ENCODE results near the gene GPR61.

GPR61 gene

GRCh38 chr1:109521002-109521951, 18.4 kb upstream of the GPR61 start:
- TF ChIP-seq, protein P1, sequence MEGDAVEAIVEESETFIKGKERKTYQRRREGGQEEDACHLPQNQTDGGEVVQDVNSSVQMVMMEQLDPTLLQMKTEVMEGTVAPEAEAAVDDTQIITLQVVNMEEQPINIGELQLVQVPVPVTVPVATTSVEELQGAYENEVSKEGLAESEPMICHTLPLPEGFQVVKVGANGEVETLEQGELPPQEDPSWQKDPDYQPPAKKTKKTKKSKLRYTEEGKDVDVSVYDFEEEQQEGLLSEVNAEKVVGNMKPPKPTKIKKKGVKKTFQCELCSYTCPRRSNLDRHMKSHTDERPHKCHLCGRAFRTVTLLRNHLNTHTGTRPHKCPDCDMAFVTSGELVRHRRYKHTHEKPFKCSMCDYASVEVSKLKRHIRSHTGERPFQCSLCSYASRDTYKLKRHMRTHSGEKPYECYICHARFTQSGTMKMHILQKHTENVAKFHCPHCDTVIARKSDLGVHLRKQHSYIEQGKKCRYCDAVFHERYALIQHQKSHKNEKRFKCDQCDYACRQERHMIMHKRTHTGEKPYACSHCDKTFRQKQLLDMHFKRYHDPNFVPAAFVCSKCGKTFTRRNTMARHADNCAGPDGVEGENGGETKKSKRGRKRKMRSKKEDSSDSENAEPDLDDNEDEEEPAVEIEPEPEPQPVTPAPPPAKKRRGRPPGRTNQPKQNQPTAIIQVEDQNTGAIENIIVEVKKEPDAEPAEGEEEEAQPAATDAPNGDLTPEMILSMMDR (IDR thresholded peaks at IDR 0.05; ENCODE audit: insufficient read depth, missing control alignments): no peak
- FAIRE-seq (no peak), DNase-seq (ENCODE audit: insufficient read length, low spot score) (no peak)

DNA sequence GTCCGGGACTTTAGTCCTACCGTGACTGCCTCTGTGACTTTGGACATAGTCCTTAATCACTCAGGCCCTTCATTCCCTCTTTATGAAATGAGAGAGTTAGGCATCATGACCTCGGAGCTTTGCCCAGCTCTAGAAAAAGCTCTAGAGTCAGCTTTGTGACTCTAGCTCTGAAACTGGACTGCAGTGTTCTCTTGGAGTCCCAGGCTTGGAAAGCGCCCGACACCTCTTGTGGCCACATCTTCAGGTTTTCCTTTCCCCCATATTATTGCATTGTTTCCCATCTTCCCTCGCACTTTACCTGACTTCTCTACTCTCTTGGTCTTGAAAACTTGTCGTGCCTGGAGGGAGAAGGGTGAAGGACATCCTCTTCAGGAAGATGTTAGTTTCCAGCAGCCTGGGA, 17.6 kb upstream of the GPR61 start:
- DNase-seq (ENCODE audit: insufficient read length, low spot score) (no peak), FAIRE-seq (no peak)
- TF ChIP-seq, protein P1 (IDR thresholded peaks at IDR 0.05; ENCODE audit: insufficient read depth, missing control alignments): no peak

DNA sequence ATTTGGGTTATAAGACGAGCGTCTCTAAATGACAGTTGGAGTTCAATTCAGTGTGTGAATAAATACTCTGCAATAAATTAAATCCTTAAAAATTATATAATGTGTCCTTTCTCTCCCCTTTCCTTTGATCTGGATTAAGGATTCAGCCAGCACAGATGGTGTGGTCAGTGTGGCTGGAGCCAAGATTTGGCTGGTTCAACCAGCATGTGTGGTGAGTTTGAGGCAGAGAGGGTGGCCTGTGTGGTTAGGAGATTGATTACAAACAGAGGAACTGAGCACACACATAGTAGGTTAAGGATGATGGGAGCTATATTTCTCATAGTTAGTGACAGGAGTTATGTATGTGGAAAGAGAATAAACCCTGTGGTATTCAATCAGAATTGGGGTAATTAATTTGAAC, 16.0 kb upstream of the GPR61 start:
- DNase-seq (ENCODE audit: insufficient read length, low spot score): no peak
- FAIRE-seq: no peak
- TF ChIP-seq, protein P1 (IDR thresholded peaks at IDR 0.05; ENCODE audit: insufficient read depth, missing control alignments): no peak

DNA sequence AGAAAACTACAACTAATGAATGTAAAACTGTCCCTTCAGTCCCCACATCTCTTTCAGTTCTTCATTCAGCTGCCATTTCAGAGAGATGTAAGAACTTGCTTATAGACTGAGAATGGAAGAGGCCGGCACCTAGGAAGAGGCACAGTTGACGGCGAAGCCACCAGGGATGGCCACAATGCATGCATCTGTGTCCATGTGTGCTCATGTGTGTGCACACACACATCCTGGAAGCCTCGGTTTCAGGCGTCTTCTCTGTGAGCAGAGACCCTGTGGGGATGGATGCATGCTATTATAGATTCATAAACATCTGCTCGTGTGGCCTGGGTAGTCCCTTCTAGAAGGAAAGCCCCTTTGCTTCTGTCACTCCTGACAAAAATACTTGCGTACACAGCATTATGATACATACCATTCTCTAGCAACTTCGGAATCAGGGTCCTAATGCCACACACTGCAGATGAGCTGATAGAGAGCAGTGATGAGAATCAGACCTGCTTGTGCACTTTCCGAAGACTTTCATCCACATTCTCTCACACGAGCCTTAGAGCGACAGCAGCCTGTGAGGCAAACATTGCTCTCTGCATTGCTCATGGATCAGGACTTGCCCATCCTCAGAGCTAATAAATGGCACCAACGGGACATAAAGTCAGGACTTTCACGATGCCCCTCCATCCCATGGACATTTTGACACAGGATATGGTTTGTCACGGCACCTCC, 12.4 kb upstream of the GPR61 start:
- FAIRE-seq: no peak
- TF ChIP-seq, protein P1 (IDR thresholded peaks at IDR 0.05; ENCODE audit: insufficient read depth, missing control alignments): no peak
- DNase-seq (ENCODE audit: insufficient read length, low spot score): no peak

DNA sequence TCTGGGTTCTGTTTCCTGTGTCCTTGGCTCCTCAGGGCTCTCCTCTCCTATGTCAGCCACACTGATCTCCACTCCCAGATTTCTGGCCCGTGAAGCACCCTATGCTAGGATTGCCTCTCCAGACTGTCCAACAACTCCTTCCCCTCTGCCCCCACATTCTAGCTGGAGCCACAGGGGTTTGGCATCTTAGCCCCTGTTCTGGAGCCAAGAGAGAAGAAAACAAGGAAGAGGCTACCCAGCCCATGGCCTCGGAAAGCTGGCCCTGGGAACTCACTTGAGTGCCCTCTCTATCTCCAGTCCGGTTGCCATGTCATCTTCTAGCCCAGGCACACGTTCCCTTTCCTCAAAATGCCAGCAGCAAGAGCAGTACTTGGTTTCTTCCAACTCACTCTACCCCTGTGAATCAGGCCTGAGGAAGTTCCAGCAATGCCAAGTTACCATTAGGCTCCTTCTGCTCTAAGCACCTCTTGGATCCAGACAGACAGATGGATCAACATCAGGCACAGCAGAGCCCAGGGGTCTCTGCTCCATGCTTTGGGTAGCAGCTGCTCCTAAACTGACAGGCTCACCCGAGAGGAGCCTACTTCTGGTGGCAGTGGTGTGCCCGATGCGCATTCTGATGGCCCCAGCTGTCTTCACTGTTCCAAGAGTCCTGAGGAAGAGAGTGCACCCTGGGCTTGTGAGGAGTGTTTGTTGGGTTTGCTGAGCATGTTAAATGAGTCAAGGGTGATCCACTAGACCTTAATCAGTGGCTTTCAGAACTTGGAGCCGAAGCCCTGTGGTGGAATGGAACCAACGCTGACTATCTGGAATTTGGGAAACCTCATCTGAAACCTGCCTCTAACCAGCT, 11.6 kb upstream of the GPR61 start:
- FAIRE-seq (no peak), DNase-seq (ENCODE audit: insufficient read length, low spot score) (no peak)
- TF ChIP-seq, protein P1 (IDR thresholded peaks at IDR 0.05; ENCODE audit: insufficient read depth, missing control alignments): no peak

GRCh38 chr1:109528712-109529111, 11.0 kb upstream of the GPR61 start:
- TF ChIP-seq, protein P1 (IDR thresholded peaks at IDR 0.05; ENCODE audit: insufficient read depth, missing control alignments): no peak
- DNase-seq (ENCODE audit: insufficient read length, low spot score) (no peak), FAIRE-seq (no peak)
